Measurements from ENCODE around the gene CCNI2.

DNA sequence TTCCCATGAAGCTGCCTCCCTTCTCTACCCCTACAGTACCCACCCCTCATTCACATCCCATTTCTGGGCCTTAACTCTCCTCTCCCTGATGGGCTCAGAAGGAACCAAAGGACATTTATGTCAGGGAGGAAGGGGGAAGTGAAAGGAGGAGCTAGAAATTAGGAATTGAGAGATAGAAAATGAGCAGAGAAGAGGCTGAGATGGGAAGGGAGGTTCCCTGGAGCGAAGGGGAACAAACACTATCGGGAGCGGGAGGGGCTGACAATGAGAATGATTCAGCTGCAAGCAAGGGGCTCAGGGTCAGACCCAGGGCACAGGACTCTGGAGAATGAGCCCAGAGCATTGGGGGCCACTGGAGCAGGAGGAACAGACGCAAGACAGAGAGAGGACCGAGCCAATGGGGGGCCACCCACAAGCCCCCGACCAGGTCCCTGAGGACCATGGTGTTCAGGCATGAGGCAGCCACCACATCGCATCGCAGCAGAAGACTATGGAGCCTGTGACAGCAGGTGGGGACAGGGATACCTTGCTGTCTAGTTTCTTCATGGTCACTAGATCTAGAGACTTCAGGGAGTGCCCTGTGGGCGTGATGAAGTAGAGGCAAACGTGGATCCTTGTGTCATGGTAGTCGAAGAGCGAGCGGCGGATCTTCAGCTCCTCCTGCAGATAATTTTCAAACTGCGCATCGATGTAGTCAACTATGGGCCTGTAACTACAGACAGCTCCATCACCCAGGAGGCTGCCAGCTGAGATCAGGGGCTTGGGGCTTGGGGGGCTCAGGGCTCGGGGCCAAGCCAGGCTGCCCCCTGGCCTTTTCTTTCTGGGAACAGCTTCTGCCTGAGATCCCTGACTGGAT lies 16.2 kb downstream of the CCNI2 start:
- TF ChIP-seq, protein P1, sequence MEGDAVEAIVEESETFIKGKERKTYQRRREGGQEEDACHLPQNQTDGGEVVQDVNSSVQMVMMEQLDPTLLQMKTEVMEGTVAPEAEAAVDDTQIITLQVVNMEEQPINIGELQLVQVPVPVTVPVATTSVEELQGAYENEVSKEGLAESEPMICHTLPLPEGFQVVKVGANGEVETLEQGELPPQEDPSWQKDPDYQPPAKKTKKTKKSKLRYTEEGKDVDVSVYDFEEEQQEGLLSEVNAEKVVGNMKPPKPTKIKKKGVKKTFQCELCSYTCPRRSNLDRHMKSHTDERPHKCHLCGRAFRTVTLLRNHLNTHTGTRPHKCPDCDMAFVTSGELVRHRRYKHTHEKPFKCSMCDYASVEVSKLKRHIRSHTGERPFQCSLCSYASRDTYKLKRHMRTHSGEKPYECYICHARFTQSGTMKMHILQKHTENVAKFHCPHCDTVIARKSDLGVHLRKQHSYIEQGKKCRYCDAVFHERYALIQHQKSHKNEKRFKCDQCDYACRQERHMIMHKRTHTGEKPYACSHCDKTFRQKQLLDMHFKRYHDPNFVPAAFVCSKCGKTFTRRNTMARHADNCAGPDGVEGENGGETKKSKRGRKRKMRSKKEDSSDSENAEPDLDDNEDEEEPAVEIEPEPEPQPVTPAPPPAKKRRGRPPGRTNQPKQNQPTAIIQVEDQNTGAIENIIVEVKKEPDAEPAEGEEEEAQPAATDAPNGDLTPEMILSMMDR (conservative IDR thresholded peaks at IDR 0.05 in 1 of 2, IDR thresholded peaks at IDR 0.05 in 1 of 2; ENCODE audit: low read depth in 1 of 2, low read length in 2 of 2), result no peak
- TF ChIP-seq EZH2 (IDR thresholded peaks at IDR 0.05; ENCODE audit: low read length, missing control alignments), result no peak
